SK-N-SH (cell line): ENCODE measurements around the gene SPEM1. TPM values are rescaled to one million over a fixed set of nuclear protein-coding genes. Genes with fewer than 3 reads are reported as not detected.

ENCODE experiments used
- CTCF ChIA-PET: fragments of 300-600, 350-600 bp; formaldehyde crosslinking; extraction: SDS; loops from one replicate; lab custom pipeline; 2021; lab: Yijun Ruan, JAX
- POLR2A ChIA-PET: fragments of 350-600 bp; sonication (Branson Sonifier 250); formaldehyde crosslinking; extraction: SDS; loops from one replicate; lab custom pipeline; 2020; ENCODE audit warnings: antibody characterized with exemption, inconsistent platforms; lab: Yijun Ruan, JAX
- DNase-seq: peaks from one replicate; pipeline ENCODE4 v3.0.0; 2012
- H2AFZ ChIP-seq: fragments of 200-600 bp; sonication (generic); 2 replicates; pipeline ENCODE4 v1.8.1; 2016; ENCODE audit warnings: antibody characterized with exemption, mild to moderate bottlenecking, low read depth
- H3F3A ChIP-seq: fragments of 200-600 bp; sonication (generic); replicated peaks from 2 replicates; pipeline ENCODE3; 2016; ENCODE audit warnings: antibody characterized with exemption, mild to moderate bottlenecking; ENCODE audit not compliant: insufficient read depth
- H3K27ac ChIP-seq, 2 experiments: fragments of 200-500 bp in 1 of 2; fragments of 200-600 bp in 1 of 2; sonication (Bioruptor generic) in 1 of 2; sonication (generic), shearing (Covaris generic) in 1 of 2; 2 replicates each; pipeline versions ENCODE4 v1.5.1 to v1.6.1; 2014 to 2016; ENCODE audit warnings: low read depth in 2 of 2, inconsistent platforms in 1 of 2, low read length in 1 of 2, mild to moderate bottlenecking in 1 of 2, mixed read lengths in 1 of 2
- H3K27me3 ChIP-seq: fragments of 200-600 bp; sonication (generic), shearing (Covaris generic); 2 replicates; pipeline ENCODE4 v1.6.1; 2016; ENCODE audit warnings: mixed run types; ENCODE audit not compliant: insufficient read depth
- H3K36me3 ChIP-seq, 2 experiments: fragments of 200-500 bp in 1 of 2; fragments of 200-600 bp in 1 of 2; sonication (Bioruptor generic) in 1 of 2; sonication (generic) in 1 of 2; replicated peaks in 1 of 2; 2 replicates each; pipeline versions ENCODE3 to v1.5.1; 2014 to 2016; ENCODE audit warnings: low read length in 1 of 2, mild to moderate bottlenecking in 1 of 2; ENCODE audit not compliant: insufficient read depth in 2 of 2, control insufficient read depth in 1 of 2
- H3K4me1 ChIP-seq, 2 experiments: fragments of 200-500 bp in 1 of 2; fragments of 200-600 bp in 1 of 2; sonication (Bioruptor generic) in 1 of 2; sonication (generic), shearing (Covaris generic) in 1 of 2; 2 replicates each; pipeline versions ENCODE4 v1.5.1 to v1.6.1; 2014 to 2016; ENCODE audit warnings: low read depth in 1 of 2, low read length in 1 of 2, mixed run types in 1 of 2; ENCODE audit not compliant: insufficient read depth in 2 of 2, control insufficient read depth in 1 of 2
- H3K4me2 ChIP-seq: fragments of 200-600 bp; sonication (generic), shearing (Covaris generic); 2 replicates; pipeline ENCODE4 v1.6.1; 2017; ENCODE audit warnings: mixed run types
- H3K4me3 ChIP-seq, 2 experiments: fragments of 200-500 bp in 1 of 2; fragments of 200-600 bp in 1 of 2; sonication (Bioruptor generic) in 1 of 2; sonication (generic), shearing (Covaris generic) in 1 of 2; 2 replicates each; pipeline versions ENCODE4 v1.5.1 to v1.8.1; 2014 to 2016; ENCODE audit warnings: low read depth in 2 of 2, inconsistent platforms in 1 of 2, low read length in 1 of 2, mild to moderate bottlenecking in 1 of 2, mixed read lengths in 1 of 2, moderate library complexity in 1 of 2
- H3K79me2 ChIP-seq: fragments of 200-600 bp; sonication (generic); 2 replicates; pipeline ENCODE4 v1.8.1; 2017; ENCODE audit warnings: mild to moderate bottlenecking; ENCODE audit not compliant: insufficient read depth
- H3K9ac ChIP-seq: fragments of 200-600 bp; sonication (generic); 2 replicates; pipeline ENCODE4 v1.6.1; 2017; ENCODE audit warnings: mixed run types
- H3K9me2 ChIP-seq: fragments of 200-600 bp; sonication (generic); 2 replicates; pipeline ENCODE4 v1.6.1; 2017; ENCODE audit warnings: mixed run types
- H3K9me3 ChIP-seq: fragments of 200-600 bp; sonication (generic); 2 replicates; pipeline ENCODE4 v1.6.1; 2017; ENCODE audit warnings: mixed run types, mild to moderate bottlenecking, moderate library complexity
- H4K20me1 ChIP-seq: fragments of 200-600 bp; sonication (generic); 2 replicates; pipeline ENCODE4 v1.6.1; 2017; ENCODE audit warnings: mild to moderate bottlenecking, mixed run types; ENCODE audit not compliant: insufficient read depth
- CTCF ChIP-seq: fragments of 200-600 bp; sonication (generic); IDR thresholded peaks from 2 replicates; pipeline ENCODE4 v1.6.1; 2017; ENCODE audit warnings: antibody characterized with exemption, mild to moderate bottlenecking, moderate library complexity
- EP300 ChIP-seq, 2 experiments: IDR thresholded peaks; 2 replicates each; pipeline versions ENCODE4 v1.4.0 to v1.6.1; 2012; ENCODE audit warnings: borderline replicate concordance in 1 of 2, low read depth in 1 of 2, low read length in 1 of 2
- EZH2phosphoT487 ChIP-seq: fragments of 200-600 bp; sonication (generic); IDR thresholded peaks from 2 replicates; pipeline ENCODE4 v1.6.1; 2017; ENCODE audit warnings: low read depth, mixed run types, mild to moderate bottlenecking, antibody characterized with exemption, moderate library complexity, borderline replicate concordance
- FOXJ3 ChIP-seq: sonication (generic); formaldehyde crosslinking; IDR thresholded peaks from 2 replicates; pipeline ENCODE4 v1.5.1; 2020; ENCODE audit warnings: mild to moderate bottlenecking, missing genetic modification reagents
- MAX ChIP-seq: IDR thresholded peaks from 2 replicates; pipeline ENCODE4 v1.4.0; 2012; ENCODE audit warnings: low read depth
- MEF2A ChIP-seq: IDR thresholded peaks from 2 replicates; pipeline ENCODE4 v1.4.0; 2012; ENCODE audit warnings: low read depth, borderline replicate concordance
- MXI1 ChIP-seq: IDR thresholded peaks from 2 replicates; pipeline ENCODE4 v1.6.1; 2012; ENCODE audit warnings: mild to moderate bottlenecking, low read depth, low read length, improper control_type of control experiment
- NRF1 ChIP-seq: IDR thresholded peaks from 2 replicates; pipeline ENCODE4 v1.6.1; 2012; ENCODE audit warnings: low read depth, mild to moderate bottlenecking, low read length
- PBX3 ChIP-seq: IDR thresholded peaks from 2 replicates; pipeline ENCODE4; 2012
- POLR2AphosphoS5 ChIP-seq: IDR thresholded peaks from 2 replicates; pipeline ENCODE4 v1.6.1; 2012; ENCODE audit warnings: low read depth, low read length
- RAD21 ChIP-seq: IDR thresholded peaks from 2 replicates; pipeline ENCODE4 v1.6.1; 2012; ENCODE audit warnings: mild to moderate bottlenecking, low read length
- RCOR1 ChIP-seq: fragments of 150-350 bp; IDR thresholded peaks from 2 replicates; pipeline ENCODE4 v1.6.1; 2017; ENCODE audit warnings: antibody characterized with exemption, low read length
- REST ChIP-seq: IDR thresholded peaks from 2 replicates; pipeline ENCODE4 v1.6.1; 2012; ENCODE audit warnings: mild to moderate bottlenecking, low read depth, low read length, moderate library complexity
- RFX5 ChIP-seq: IDR thresholded peaks from 2 replicates; pipeline ENCODE4 v1.6.1; 2012; ENCODE audit warnings: mild to moderate bottlenecking, improper control_type of control experiment, low read length
- TAF1 ChIP-seq: IDR thresholded peaks from 2 replicates; pipeline ENCODE4 v1.6.1; 2012; ENCODE audit warnings: low read depth, mild to moderate bottlenecking, low read length, moderate library complexity, borderline replicate concordance
- TCF12 ChIP-seq: IDR thresholded peaks from 2 replicates; pipeline ENCODE4 v1.4.0; 2012
- TEAD4 ChIP-seq: IDR thresholded peaks from 2 replicates; pipeline ENCODE4 v1.4.0; 2012; ENCODE audit warnings: mild to moderate bottlenecking, borderline replicate concordance; ENCODE audit not compliant: insufficient read depth
- USF2 ChIP-seq: fragments of 150-350 bp; IDR thresholded peaks from 2 replicates; pipeline ENCODE4 v1.6.1; 2017; ENCODE audit warnings: antibody characterized with exemption, low read length, low read depth, borderline replicate concordance
- WGBS: methylation state at CpG from one replicate; pipeline ENCODE4 v1.1.6; 2017; ENCODE audit warnings: low lambda C conversion rate; 5-methylcytosine and 5-hydroxymethylcytosine counted together
- polyA plus RNA-seq, 3 experiments: library from polyadenylated mRNA; depleted of rRNA; stranded (reverse); fragments of >200 nt; gene quantifications; 2 replicates each; pipeline ENCODE4 v1.2.3, GENCODE V29; 2012

The SPEM1 gene
- polyA plus RNA-seq, 1 of the 3 experiments (the other 2 are of a cell fraction), result not detected

GRCh38 chr17:7464081-7464480 is 44.0 kb downstream of the SPEM1 start:
- H3F3A ChIP-seq, result peaks cover 11% of the 10 kb centered on the region
- H3K4me1 ChIP-seq, result peaks cover 4 to 12% of the 10 kb centered on the region in 2 experiments; a peak in 1 of 4 replicates
- DNase-seq, result no peak
- no peak overlapping the region for H2AFZ ChIP-seq
- H3K27me3 ChIP-seq, result no peaks in the 10 kb centered on the region
- H3K36me3 ChIP-seq, result peaks cover 4 to 32% of the 10 kb centered on the region in 2 experiments
- ChIA-PET POLR2A (interaction anchor here (0.7 kb wide), 1 partner anchor 15 kb away, joined by 3 read pairs; the partner anchor contains the start of gene ZBTB4), CTCF (interaction anchor here (1.1 kb wide), 1 partner anchor 16 kb away, joined by 3 read pairs; the partner anchor contains the start of gene ZBTB4)
- H3K9me2 ChIP-seq, result no peaks in the 10 kb centered on the region
- WGBS, result 97% methylated on average over 9 of the region's 9 CpGs
- no peaks in the 10 kb centered on the region for H3K9me3 ChIP-seq
- H3K27ac ChIP-seq, result no peak overlapping the region
- no peak overlapping the region for H3K9ac ChIP-seq
- H3K4me2 ChIP-seq, result no peak overlapping the region
- peaks cover 30% of the 10 kb centered on the region for H3K79me2 ChIP-seq
- TF ChIP-seq USF2 (no peak), PBX3 (no peak)
- H3K4me3 ChIP-seq, result no peak overlapping the region
- H4K20me1 ChIP-seq, result 0 out of 2 replicates have a peak, but pooled peaks cover 7% of the 10 kb centered on the region

GRCh38 chr17:7465597-7466275 is 45.6 kb downstream of the SPEM1 start:
- CTCF ChIA-PET, result interaction anchor here (1.5 kb wide), 1 partner anchor 95 kb away, joined by 3 read pairs; no protein-coding TSS in a partner anchor
- 95% methylated on average over 31 of the region's 33 CpGs for WGBS
- POLR2A ChIA-PET, result no interaction called here

More at GRCh38 chr17:7465597-7466275, 45.6 kb downstream of the SPEM1 start:
- Histone ChIP-seq H3K9ac (no peak overlapping the region), H3K4me1 (peaks cover 4 to 12% of the 10 kb centered on the region in 2 experiments; a peak in 1 of 4 replicates), H3K4me3 (no peak overlapping the region), H3K79me2 (peaks cover 46% of the 10 kb centered on the region), H3K4me2 (no peak overlapping the region), H3F3A (peaks cover 7% of the 10 kb centered on the region), H3K36me3 (peaks cover 4 to 26% of the 10 kb centered on the region in 2 experiments), H2AFZ (no peak overlapping the region), H3K27ac (no peak overlapping the region), H3K9me3 (no peaks in the 10 kb centered on the region), H3K27me3 (no peaks in the 10 kb centered on the region), H4K20me1 (0 out of 2 replicates have a peak, but pooled peaks cover 7% of the 10 kb centered on the region), H3K9me2 (no peaks in the 10 kb centered on the region)
- no peak for DNase-seq
- TF ChIP-seq NRF1, result no peak
- TF ChIP-seq RAD21, result no peak
- TF ChIP-seq POLR2AphosphoS5, result no peak
- TF ChIP-seq MAX, result no peak
- no peak for TF ChIP-seq RFX5
- TF ChIP-seq MEF2A, result no peak
- no peak for TF ChIP-seq MXI1
- TF ChIP-seq TCF12, result no peak
- no peak for TF ChIP-seq EZH2phosphoT487
- no peak for TF ChIP-seq REST
- no peak for TF ChIP-seq CTCF
- TF ChIP-seq TAF1, result no peak
- no peak for TF ChIP-seq EP300 (IDR thresholded peaks at IDR 0.05; ENCODE audit: borderline replicate concordance in 1 of 2, low read depth in 1 of 2, low read length in 1 of 2)
- no peak for TF ChIP-seq RCOR1
- no peak for TF ChIP-seq FOXJ3
- TF ChIP-seq TEAD4, result no peak
